BE2C (cell line): Measurements from ENCODE around the gene ARHGAP26.

ENCODE experiments used
- DNase-seq: peaks from one replicate; pipeline ENCODE4 v3.0.0-alpha.2; 2020
- H3K27me3 ChIP-seq: fragments of 250-450 bp; sonication (Bioruptor Pico); 2 replicates; pipeline ENCODE4 v1.5.1; 2020; ENCODE audit warnings: mild to moderate bottlenecking
- H3K36me3 ChIP-seq: fragments of 250-450 bp; sonication (Bioruptor Pico); 2 replicates; pipeline ENCODE4 v1.5.1; 2020; ENCODE audit warnings: mild to moderate bottlenecking
- H3K4me1 ChIP-seq: fragments of 250-450 bp; sonication (Bioruptor Pico); 2 replicates; pipeline ENCODE4 v1.5.1; 2020
- H3K4me3 ChIP-seq: 2 replicates; pipeline ENCODE4 v1.5.1; 2011; ENCODE audit warnings: low read depth, low read length
- H3K9me3 ChIP-seq: fragments of 250-450 bp; sonication (Bioruptor Pico); 2 replicates; pipeline ENCODE4 v1.5.1; 2020
- CTCF ChIP-seq: IDR thresholded peaks from 2 replicates; pipeline ENCODE4 v1.5.1; 2012; ENCODE audit warnings: mild to moderate bottlenecking, low read depth, low read length

Gene ARHGAP26

GRCh38 chr5:142944140-142944539, 174.0 kb downstream of the ARHGAP26 start:
- DNase-seq: no peak
- TF ChIP-seq CTCF: no peak

DNA sequence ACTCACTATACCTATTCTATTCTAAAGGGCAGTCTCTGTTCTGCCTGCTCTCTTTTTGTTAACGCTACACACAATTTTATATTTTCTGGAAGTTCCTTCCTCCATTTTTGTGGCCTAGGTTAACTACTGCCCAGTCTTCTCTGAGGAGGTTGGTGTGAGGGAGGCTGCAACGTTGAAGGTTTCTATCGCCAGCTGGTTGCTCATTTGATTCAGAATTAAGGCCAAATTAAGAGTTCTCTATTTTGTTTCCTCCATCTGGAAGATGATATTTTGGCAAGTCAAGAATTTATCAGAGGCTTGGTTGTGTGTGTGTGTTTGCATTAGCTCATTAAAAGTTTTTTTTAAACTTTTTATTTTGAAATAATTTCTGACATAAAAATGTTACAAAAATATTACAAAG, 175.1 kb downstream of the ARHGAP26 start:
- no peaks in the 10 kb centered on the region for H3K36me3 ChIP-seq
- DNase-seq: no peak
- H3K4me3 ChIP-seq: no peak overlapping the region
- H3K27me3 ChIP-seq: no peaks in the 10 kb centered on the region
- H3K4me1 ChIP-seq: no peaks in the 10 kb centered on the region
- H3K9me3 ChIP-seq: no peaks in the 10 kb centered on the region
- TF ChIP-seq CTCF: no peak

More at GRCh38 chr5:142944140-142944539, 174.0 kb downstream of the ARHGAP26 start:
- Histone ChIP-seq H3K36me3 (no peaks in the 10 kb centered on the region), H3K4me3 (no peak overlapping the region), H3K9me3 (no peaks in the 10 kb centered on the region), H3K4me1 (no peaks in the 10 kb centered on the region), H3K27me3 (no peaks in the 10 kb centered on the region)

- DNase-seq: no peak
- Histone ChIP-seq H3K4me1 (no peaks in the 10 kb centered on the region), H3K36me3 (no peaks in the 10 kb centered on the region), H3K9me3 (no peaks in the 10 kb centered on the region), H3K4me3 (no peak overlapping the region), H3K27me3 (no peaks in the 10 kb centered on the region)
- no peak for TF ChIP-seq CTCF
Observed at GRCh38 chr5:142945845-142946244, 175.7 kb downstream of the ARHGAP26 start.

GRCh38 chr5:142946547-142947426, 176.6 kb downstream of the ARHGAP26 start:
- Histone ChIP-seq H3K4me3 (no peak overlapping the region), H3K27me3 (no peaks in the 10 kb centered on the region), H3K4me1 (no peaks in the 10 kb centered on the region), H3K36me3 (no peaks in the 10 kb centered on the region), H3K9me3 (no peaks in the 10 kb centered on the region)
- TF ChIP-seq CTCF: no peak
- no peak for DNase-seq

- no peaks in the 10 kb centered on the region for H3K36me3 ChIP-seq
- no peak for DNase-seq
Observed at GRCh38 chr5:142947427-142947709, 177.2 kb downstream of the ARHGAP26 start.

More at GRCh38 chr5:142947427-142947709, 177.2 kb downstream of the ARHGAP26 start:
- no peaks in the 10 kb centered on the region for H3K27me3 ChIP-seq
- no peaks in the 10 kb centered on the region for H3K9me3 ChIP-seq
- H3K4me3 ChIP-seq: no peak overlapping the region
- no peaks in the 10 kb centered on the region for H3K4me1 ChIP-seq
- TF ChIP-seq CTCF: no peak
